Testis (tissue), 3 donors: Measurements from ENCODE around the gene PRR18. TPM values are rescaled to one million over a fixed set of nuclear protein-coding genes. Genes with fewer than 3 reads are reported as not detected.

Experiments
- DNase-seq: peaks from one replicate; pipeline ENCODE4 v3.0.0-alpha.2; 2019
- H3K27ac ChIP-seq, 2 donors: fragments of 200-600 bp; sonication (generic); one replicate each; pipeline ENCODE4 v1.5.1; 2019
- H3K27me3 ChIP-seq: fragments of 200-600 bp; sonication (generic); one replicate; pipeline ENCODE4 v1.5.1; 2019
- H3K36me3 ChIP-seq: fragments of 200-600 bp; sonication (generic); one replicate; pipeline ENCODE4 v1.5.1; 2017; ENCODE audit warnings: low read depth; ENCODE audit errors: missing control alignments
- H3K4me1 ChIP-seq: fragments of 200-600 bp; sonication (generic); one replicate; pipeline ENCODE4 v1.5.1; 2019
- H3K4me3 ChIP-seq, 2 donors: fragments of 200-600 bp; sonication (generic); one replicate each; pipeline ENCODE4 v1.5.1; 2017 to 2019
- H3K9me3 ChIP-seq: fragments of 200-600 bp; sonication (generic); one replicate; pipeline ENCODE4 v1.5.1; 2017
- CTCF ChIP-seq, 3 experiments: fragments of 450-650 bp in 2 of 3; fragments of 200-600 bp in 1 of 3; sonication (generic) in 1 of 3; IDR thresholded peaks; one replicate each; pipeline ENCODE4 v1.5.1; 2016 to 2019; ENCODE audit warnings: antibody characterized with exemption in 3 of 3, mild to moderate bottlenecking in 2 of 3, moderate library complexity in 1 of 3
- POLR2A ChIP-seq: fragments of 450-650 bp; IDR thresholded peaks from one replicate; pipeline ENCODE4 v1.6.1; 2017; ENCODE audit warnings: antibody characterized with exemption, mild to moderate bottlenecking, moderate library complexity
- WGBS, 2 donors: methylation state at CpG; one replicate each; pipeline ENCODE4 v1.1.5; 2018; 5-methylcytosine and 5-hydroxymethylcytosine counted together
- intact Hi-C: fragments of 100-400 bp; cut with DNase I; formaldehyde crosslinking; loops from one replicate; pipeline ENCODE4 v1.15.1; 2023; ENCODE audit warnings: low total_unique reads
- polyA plus RNA-seq: library from polyadenylated mRNA; stranded (reverse); fragments of 350-450 nt; fragmentation: Illumina TruSeq; extraction: RNeasy Lipid Tissue Mini Kit (QIAGEN cat#74804); gene quantifications from one replicate; pipeline ENCODE4 v1.2.3, GENCODE V29; 2014; ENCODE audit warnings: low read depth, low replicate concordance; ENCODE audit not compliant: insufficient read depth
- total RNA-seq, 2 donors: library from RNA; depleted of rRNA; stranded (reverse); fragments of >200 nt; gene quantifications; one replicate each; pipeline ENCODE4 v1.2.3, GENCODE V29; 2016

PRR18 gene
- total and polyA plus RNA-seq, 3 donors from 2014 or later: 0.16 to 0.62 (median 0.39) TPM

- H3K4me3 ChIP-seq: no peak overlapping the region
- WGBS, 2 donors: 88 to 91% methylated on average over 16 to 17 of the region's 17 CpGs
- H3K4me1 ChIP-seq: no peaks in the 10 kb centered on the region
- H3K27me3 ChIP-seq: no peaks in the 10 kb centered on the region
- intact Hi-C loops: no loop called here
- DNase-seq: no peak
- no peak overlapping the region for H3K27ac ChIP-seq
- no peaks in the 10 kb centered on the region for H3K36me3 ChIP-seq
- TF ChIP-seq CTCF (IDR thresholded peaks at IDR 0.05) (no peak), POLR2A (no peak)
- H3K9me3 ChIP-seq: no peaks in the 10 kb centered on the region
Observed at GRCh38 chr6:166301611-166302529, 6.3 kb downstream of the PRR18 start.

DNA sequence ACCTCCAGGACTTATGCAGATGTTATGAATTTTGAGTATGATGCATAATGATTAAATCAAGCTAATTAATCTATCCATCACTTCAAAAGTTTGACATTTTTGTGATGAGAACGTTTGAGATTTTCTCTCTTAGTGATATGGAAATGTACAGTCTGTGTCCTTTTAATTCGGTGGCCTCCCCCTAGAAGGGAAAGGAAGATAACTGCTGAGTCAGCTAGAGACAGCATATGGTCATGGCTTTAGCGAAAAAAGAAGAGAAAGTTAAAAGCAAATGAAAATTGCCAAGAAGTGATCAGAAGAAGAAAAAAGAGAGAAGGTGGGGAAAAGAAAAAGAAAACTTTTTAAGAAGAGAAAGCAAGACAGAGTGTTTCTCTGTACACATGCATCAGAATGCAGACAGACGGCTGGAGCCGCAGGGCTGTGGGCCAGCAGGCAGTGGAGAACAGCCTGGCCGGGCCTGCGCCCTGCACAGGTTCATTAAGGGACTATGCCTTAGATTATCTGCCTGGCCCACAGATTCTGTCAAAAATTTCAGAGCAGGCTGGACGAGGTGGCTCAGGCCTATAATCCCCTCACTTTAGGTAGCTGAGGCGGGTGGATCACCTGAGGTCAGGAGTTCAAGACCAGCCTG lies 7.7 kb downstream of the PRR18 start:
- Histone ChIP-seq H3K9me3 (no peaks in the 10 kb centered on the region), H3K36me3 (no peaks in the 10 kb centered on the region), H3K27me3 (no peaks in the 10 kb centered on the region), H3K4me3 (no peak overlapping the region), H3K4me1 (no peaks in the 10 kb centered on the region), H3K27ac (no peak overlapping the region)
- TF ChIP-seq CTCF (IDR thresholded peaks at IDR 0.05): no peak
- TF ChIP-seq POLR2A: no peak
- 75 to 82% methylated on average over 9 of the region's 9 CpGs for WGBS, 2 donors
- intact Hi-C loops: no loop called here
- DNase-seq: no peak

- Histone ChIP-seq H3K9me3 (no peaks in the 10 kb centered on the region), H3K27ac (no peak overlapping the region), H3K4me1 (no peaks in the 10 kb centered on the region), H3K4me3 (no peak overlapping the region), H3K36me3 (no peaks in the 10 kb centered on the region), H3K27me3 (no peaks in the 10 kb centered on the region)
- WGBS, 2 donors: 61 to 69% methylated on average over 22 to 23 of the region's 23 CpGs
- intact Hi-C loops: no loop called here
- no peak for TF ChIP-seq POLR2A
- TF ChIP-seq CTCF (IDR thresholded peaks at IDR 0.05): no peak
- no peak for DNase-seq
Observed at GRCh38 chr6:166297606-166298005, 10.6 kb downstream of the PRR18 start.

DNA sequence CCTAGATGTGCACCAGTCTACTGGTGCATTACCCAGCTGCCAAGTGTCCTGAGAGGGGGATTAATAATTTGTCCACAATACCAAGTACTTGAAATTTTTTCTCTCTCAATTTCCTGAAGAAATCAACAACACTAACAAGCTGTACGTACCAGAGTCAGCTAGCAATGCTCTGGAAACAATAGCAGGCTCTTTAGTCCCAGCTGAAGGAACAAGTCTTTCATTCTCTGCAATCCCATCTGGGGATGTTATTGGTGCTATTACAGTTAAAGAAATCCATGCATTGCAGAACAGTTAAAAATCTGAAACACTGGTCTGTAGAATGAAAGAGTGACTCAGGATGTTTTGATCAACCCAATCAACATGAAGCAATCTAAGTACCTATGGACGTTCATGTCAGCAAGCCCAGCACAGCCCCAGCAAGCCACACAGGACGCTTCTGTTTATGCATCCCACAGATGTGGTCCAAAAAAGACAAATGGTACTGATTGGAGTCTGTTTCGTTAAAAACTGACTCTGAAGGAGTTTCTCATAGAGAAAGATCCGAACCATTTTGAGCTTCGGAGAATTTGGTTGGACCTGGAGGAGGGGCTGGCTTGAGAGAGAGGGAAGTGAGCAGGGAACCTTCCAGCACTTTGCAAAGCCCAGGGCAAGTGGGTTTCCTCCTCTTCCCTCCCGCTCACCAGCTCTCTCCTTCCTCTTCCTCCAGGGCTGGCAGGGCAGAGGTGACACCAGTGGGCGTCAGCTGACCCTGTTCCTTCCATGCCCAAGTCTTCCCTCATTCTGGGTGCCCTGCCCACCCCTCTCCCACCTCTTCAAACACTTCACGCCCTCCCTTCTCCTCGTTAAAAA lies 11.9 kb downstream of the PRR18 start:
- Histone ChIP-seq H3K27me3 (no peaks in the 10 kb centered on the region), H3K36me3 (no peaks in the 10 kb centered on the region), H3K4me1 (no peaks in the 10 kb centered on the region), H3K9me3 (no peaks in the 10 kb centered on the region), H3K27ac (no peak overlapping the region), H3K4me3 (no peak overlapping the region)
- WGBS, 2 donors: 85 to 88% methylated on average over 10 of the region's 10 CpGs
- intact Hi-C loops: no loop called here
- no peak for DNase-seq
- TF ChIP-seq CTCF (IDR thresholded peaks at IDR 0.05) (no peak), POLR2A (no peak)
